PFSK-1 (cell line): Measurements from ENCODE around the gene FOXG1.

ENCODE experiments used
- POLR2AphosphoS5 ChIP-seq: IDR thresholded peaks from 2 replicates; pipeline ENCODE4 v1.6.1; 2012; ENCODE audit warnings: low read depth, mild to moderate bottlenecking, control low read depth, low read length, moderate library complexity
- REST ChIP-seq, 2 experiments: IDR thresholded peaks; 2 replicates each; pipeline versions ENCODE4 v1.6.1 to v1.8.0; 2011 to 2012; ENCODE audit warnings: low read depth in 2 of 2, low read length in 2 of 2, control low read depth in 1 of 2, inconsistent platforms in 1 of 2, mild to moderate bottlenecking in 1 of 2, moderate library complexity in 1 of 2; ENCODE audit not compliant: insufficient read depth in 1 of 2

- TF ChIP-seq POLR2AphosphoS5 (no peak), REST (IDR thresholded peaks at IDR 0.05; ENCODE audit: insufficient read depth in 1 of 2, low read depth in 2 of 2, low read length in 2 of 2) (no peak)
These were observed 40.9 kb downstream of the FOXG1 start for GRCh38 chr14:28807518-28807917.
